Activated CD4-positive, alpha-beta T cell treated with anti-CD3 and anti-CD28 coated beads for 24 hours (primary cell): ENCODE results near the gene NASP.

ENCODE experiments used
- DNase-seq, 2 donors: peaks; one replicate each; pipeline ENCODE4 v3.0.0-alpha.2; 2020; ENCODE audit warnings: low read depth in 2 of 2

NASP gene

DNA sequence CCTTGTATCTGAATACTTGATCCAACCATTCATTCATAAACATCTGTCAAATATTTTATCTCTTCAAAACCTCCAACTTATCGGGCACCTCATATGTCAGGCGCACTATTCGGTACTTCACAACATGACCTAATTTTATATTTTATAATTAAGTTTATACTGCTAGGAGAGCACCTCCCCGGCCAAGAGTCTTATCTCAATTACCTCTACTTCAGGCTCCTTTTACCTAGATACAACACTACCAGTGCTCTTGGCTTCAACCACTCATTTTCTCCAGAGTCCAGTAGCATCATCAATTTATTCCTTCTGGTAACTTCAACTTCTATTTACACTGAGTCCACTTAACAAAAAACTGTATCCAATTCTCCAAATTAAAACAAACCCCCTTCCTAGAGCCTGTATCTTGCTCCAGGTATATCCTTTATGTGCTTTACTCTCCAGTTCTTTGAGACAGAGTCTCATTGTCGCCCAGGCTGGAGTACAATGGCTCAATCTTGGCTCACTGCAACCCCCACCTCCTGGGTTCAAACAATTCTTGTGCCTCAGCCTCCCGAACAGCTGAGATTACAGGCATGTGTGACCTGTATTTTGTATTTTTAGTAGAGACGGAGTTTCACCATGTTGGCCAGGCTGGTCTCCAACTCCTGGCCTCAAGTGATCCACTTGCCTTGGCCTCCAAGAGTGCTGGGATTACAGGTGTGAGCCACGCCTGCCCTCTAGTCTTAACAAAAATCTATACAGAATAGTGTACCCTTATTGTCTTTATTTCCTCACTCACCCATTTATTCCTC, 83.7 kb downstream of the NASP start:
- no peak for DNase-seq
